Stimulated activated naive CD8-positive, alpha-beta T cell treated with anti-CD3 and anti-CD28 coated beads, Interleukin-15, Interleukin-2, amounts not matched to agents 100 ng/mL and 50 ng/mL, for 24 hours (primary cell): ENCODE measurements around the gene PABPN1L.

Experiments
- H3K27ac Mint-ChIP-seq: one replicate; pipeline ENCODE4 v1.8.0; 2021; ENCODE audit warnings: mild to moderate bottlenecking, mixed read lengths
- H3K27me3 Mint-ChIP-seq: one replicate; pipeline ENCODE4 v1.8.0; 2021; ENCODE audit warnings: mixed read lengths
- H3K36me3 Mint-ChIP-seq: one replicate; pipeline ENCODE4 v1.8.0; 2021; ENCODE audit warnings: low read depth, mixed read lengths
- H3K4me1 Mint-ChIP-seq: one replicate; pipeline ENCODE4 v1.8.0; 2021; ENCODE audit warnings: low read depth, mixed read lengths
- H3K4me3 Mint-ChIP-seq: one replicate; pipeline ENCODE4 v1.8.0; 2021; ENCODE audit warnings: mild to moderate bottlenecking, mixed read lengths
- H3K9me3 Mint-ChIP-seq: one replicate; pipeline ENCODE4 v1.8.0; 2021; ENCODE audit warnings: mixed read lengths

PABPN1L gene, protein sequence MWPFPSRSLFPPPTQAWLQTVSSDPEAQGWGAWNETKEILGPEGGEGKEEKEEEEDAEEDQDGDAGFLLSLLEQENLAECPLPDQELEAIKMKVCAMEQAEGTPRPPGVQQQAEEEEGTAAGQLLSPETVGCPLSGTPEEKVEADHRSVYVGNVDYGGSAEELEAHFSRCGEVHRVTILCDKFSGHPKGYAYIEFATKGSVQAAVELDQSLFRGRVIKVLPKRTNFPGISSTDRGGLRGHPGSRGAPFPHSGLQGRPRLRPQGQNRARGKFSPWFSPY

DNA sequence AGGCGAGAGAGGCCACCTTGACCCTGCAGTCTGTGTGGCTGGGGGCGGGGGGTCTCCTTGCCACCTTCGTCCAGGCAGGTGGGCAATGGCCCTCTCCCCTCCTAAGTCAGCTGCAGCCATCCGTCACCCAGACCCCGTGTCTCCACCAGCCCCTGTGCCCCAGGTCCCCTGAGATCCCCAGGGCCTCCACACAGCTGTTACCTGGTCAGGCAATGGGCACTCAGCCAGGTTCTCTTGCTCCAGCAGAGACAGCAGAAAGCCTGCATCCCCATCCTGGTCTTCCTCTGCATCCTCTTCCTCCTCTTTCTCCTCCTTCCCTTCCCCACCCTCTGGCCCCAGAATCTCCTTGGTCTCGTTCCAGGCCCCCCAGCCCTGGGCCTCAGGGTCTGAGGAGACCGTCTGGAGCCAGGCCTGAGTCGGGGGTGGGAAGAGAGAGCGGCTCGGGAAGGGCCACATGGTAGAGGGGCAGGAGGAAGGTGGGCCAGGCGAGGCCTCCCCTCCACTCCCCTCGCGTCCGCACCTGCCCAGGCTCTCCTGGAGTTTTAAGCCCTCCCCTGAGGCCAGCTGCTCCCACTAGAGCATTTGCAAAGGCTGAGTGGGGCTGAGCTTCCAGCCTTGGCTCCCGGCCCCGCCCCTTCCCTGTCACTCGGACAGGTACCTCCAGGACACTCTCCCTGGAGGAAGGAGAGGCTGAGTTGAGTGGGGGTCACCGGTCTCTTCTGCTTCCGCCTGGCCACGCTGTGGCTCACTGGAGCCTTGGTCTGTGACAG, at the start of gene PABPN1L:
Gene PABPN1L, minus strand, starts transcription at position 510 of the 770 bp plus-strand sequence. Its CDS starts 54 bp downstream, at position 456.
- peaks cover 9% of the 10 kb centered on the region for H3K27me3 Mint-ChIP-seq
- H3K4me1 Mint-ChIP-seq = no peaks in the 10 kb centered on the region
- H3K27ac Mint-ChIP-seq = no peak within 1 kb of the TSS
- H3K4me3 Mint-ChIP-seq = no peak within 1 kb of the TSS
- H3K36me3 Mint-ChIP-seq = peaks cover 3% of the 10 kb centered on the region
- H3K9me3 Mint-ChIP-seq = no peaks in the 10 kb centered on the region

DNA sequence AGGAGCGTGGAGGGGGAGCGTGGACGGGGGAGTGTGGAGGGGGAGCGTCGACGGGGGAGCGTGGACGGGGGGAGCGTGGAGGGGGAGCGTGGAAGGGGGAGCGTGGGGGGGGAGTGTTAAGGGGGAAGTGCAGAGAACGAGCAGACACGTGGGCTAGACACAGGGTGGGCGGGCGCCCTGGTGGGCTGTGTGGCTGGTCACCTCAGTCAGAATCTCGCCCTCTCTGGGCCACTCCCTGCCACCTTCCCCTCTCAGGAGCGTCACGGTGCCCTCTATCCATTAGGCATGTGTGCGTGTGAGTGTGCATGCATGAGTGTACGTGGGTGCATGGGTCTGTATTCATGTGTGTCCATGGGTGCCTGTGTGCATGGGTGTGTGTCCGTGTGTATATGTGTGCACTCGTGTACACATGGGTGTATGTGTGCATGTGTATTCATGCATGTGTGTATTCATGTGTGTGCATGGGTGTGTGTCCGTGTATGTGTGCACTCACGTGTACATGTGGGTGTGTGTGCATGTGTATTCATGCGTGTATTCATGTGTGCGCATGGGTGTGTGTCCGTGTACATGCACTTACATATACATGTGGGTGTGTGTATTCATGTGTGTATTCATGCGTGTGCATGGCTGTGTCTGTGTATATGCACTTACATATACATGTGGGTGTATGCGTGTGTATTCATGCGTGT, 49.3 kb upstream of the PABPN1L start:
- peaks cover under 1% of the 10 kb centered on the region for H3K4me1 Mint-ChIP-seq
- no peaks in the 10 kb centered on the region for H3K9me3 Mint-ChIP-seq
- no peaks in the 10 kb centered on the region for H3K36me3 Mint-ChIP-seq
- no peak overlapping the region for H3K4me3 Mint-ChIP-seq
- no peaks in the 10 kb centered on the region for H3K27me3 Mint-ChIP-seq
- no peak overlapping the region for H3K27ac Mint-ChIP-seq

DNA sequence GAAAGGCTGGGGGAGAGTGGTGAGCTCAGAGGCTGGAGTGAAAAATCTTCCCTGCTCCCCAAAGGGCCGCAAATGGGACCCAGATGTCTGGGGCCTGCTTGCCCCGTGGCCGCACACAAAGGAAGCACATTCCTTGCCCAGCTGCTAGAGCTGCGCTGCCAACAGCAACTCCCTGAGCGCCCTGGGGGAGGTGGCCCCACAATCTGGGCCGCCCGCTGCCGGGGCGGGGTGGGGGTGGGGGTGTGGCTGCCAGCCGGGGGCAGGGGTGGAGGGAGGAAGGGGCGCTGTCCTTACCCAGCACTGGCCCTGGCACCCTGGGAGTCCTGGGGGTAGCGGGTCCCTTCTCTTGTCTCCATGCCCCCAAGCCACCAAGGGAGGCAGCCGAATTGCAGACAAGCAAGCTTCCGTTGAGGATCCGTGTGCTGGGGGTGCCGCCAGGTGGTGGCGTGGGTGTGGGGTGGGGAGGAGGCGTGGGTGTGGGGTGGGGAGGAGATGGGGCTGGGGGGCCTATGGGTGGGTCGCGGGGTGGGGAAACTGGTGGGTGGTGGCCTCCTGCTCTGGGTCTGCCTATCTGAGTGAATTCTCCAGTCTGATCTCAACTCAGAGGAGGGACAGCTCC, 48.4 kb upstream of the PABPN1L start:
- H3K27me3 Mint-ChIP-seq = no peaks in the 10 kb centered on the region
- H3K27ac Mint-ChIP-seq = no peak overlapping the region
- H3K4me3 Mint-ChIP-seq = no peak overlapping the region
- no peaks in the 10 kb centered on the region for H3K36me3 Mint-ChIP-seq
- H3K4me1 Mint-ChIP-seq = no peaks in the 10 kb centered on the region
- no peaks in the 10 kb centered on the region for H3K9me3 Mint-ChIP-seq

DNA sequence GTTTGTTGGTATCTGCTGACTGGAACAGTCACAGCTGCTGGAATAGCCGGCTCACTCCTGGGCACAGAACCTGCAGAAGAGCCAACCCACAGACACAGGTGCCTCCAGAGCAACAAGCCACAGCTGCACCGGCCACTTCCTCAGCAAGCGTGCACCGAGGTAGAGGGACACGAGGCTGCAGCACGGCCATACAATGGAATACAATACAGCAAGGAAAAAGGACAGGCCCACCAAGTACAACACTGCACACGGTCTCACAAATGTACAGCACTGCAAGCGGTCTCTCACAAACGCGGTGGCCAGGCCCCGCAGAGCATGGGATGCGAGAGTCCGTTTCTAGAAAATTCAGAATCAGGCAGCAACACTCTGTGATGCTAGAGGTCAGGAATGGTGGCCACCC, 47.4 kb upstream of the PABPN1L start:
- H3K4me1 Mint-ChIP-seq = no peaks in the 10 kb centered on the region
- no peaks in the 10 kb centered on the region for H3K27me3 Mint-ChIP-seq
- H3K4me3 Mint-ChIP-seq = no peak overlapping the region
- H3K36me3 Mint-ChIP-seq = no peaks in the 10 kb centered on the region
- H3K9me3 Mint-ChIP-seq = no peaks in the 10 kb centered on the region
- H3K27ac Mint-ChIP-seq = no peak overlapping the region

DNA sequence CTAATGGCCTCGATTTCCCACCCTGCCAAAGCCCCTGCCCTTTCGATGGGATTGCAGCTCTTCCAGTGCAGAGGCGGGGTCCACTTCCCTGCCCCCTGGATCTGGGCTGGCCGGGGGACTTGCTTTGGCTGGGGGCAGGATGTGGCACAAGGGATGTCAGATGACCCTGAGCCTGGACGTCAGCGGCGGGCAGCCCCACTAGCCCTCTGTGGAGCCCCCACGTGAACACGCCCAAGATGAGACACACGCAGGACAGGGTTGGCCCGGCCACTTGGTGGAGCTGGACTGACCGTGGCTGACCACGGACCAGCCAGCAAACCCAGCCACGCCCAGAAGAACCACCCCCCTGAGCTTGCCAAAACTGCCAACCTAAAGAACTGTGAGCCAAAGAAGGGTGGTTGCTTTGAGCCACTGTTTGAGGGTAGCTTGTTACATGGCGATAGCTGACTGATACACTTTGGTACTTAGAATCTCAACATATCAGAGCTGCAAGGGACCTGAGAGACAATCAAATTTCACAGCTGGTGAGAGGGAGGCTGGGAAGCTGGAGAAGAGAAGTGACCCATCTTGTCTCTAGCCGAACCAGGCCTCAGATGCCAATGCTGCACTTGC, 46.6 kb upstream of the PABPN1L start:
- Mint-ChIP-seq H3K27ac (no peak overlapping the region), H3K4me1 (no peaks in the 10 kb centered on the region), H3K4me3 (no peak overlapping the region), H3K9me3 (no peaks in the 10 kb centered on the region), H3K27me3 (no peaks in the 10 kb centered on the region), H3K36me3 (no peaks in the 10 kb centered on the region)

DNA sequence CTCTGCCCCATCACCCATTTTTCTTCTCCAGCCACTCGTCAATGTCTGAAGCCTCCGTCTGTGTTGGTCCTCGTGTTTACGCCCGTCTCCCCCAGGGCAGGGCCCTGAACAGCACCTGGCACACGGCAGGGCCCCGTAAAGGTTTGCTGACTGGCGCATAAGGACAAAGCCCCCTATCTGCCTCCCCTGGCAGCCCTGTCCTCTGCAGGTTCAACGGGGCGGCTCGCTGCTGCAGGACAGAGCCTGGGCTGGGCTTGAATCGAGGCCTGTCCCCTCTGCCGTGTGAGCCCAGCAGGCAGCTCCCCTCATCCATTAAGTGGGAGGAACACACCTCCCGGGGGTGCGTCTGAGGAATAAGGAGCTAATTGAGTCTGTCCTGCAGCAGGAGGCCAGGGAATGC, 46.1 kb upstream of the PABPN1L start:
- Mint-ChIP-seq H3K36me3 (no peaks in the 10 kb centered on the region), H3K4me1 (no peaks in the 10 kb centered on the region), H3K4me3 (no peak overlapping the region), H3K27ac (no peak overlapping the region), H3K9me3 (no peaks in the 10 kb centered on the region), H3K27me3 (no peaks in the 10 kb centered on the region)

DNA sequence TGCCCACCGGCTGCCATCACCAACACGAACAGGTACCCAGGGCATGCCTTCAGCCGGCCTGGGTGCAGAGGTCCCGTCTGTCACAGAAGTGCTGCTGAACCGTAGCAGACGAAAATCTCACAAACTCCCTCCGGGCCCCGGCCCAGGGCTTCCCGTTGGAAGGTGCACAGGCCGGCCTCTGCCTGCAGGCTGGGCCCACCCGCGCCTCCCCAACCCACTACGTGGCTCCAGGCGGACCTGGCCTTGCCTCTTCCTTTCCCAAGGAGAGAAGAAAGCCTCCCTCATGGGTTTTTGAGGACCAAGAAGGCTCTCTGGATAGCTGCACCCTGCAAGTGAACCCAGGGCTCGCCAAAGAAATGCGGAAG, 45.5 kb upstream of the PABPN1L start:
- Mint-ChIP-seq H3K4me3 (no peak overlapping the region), H3K27me3 (no peaks in the 10 kb centered on the region), H3K9me3 (no peaks in the 10 kb centered on the region), H3K27ac (no peak overlapping the region), H3K4me1 (no peaks in the 10 kb centered on the region), H3K36me3 (no peaks in the 10 kb centered on the region)

DNA sequence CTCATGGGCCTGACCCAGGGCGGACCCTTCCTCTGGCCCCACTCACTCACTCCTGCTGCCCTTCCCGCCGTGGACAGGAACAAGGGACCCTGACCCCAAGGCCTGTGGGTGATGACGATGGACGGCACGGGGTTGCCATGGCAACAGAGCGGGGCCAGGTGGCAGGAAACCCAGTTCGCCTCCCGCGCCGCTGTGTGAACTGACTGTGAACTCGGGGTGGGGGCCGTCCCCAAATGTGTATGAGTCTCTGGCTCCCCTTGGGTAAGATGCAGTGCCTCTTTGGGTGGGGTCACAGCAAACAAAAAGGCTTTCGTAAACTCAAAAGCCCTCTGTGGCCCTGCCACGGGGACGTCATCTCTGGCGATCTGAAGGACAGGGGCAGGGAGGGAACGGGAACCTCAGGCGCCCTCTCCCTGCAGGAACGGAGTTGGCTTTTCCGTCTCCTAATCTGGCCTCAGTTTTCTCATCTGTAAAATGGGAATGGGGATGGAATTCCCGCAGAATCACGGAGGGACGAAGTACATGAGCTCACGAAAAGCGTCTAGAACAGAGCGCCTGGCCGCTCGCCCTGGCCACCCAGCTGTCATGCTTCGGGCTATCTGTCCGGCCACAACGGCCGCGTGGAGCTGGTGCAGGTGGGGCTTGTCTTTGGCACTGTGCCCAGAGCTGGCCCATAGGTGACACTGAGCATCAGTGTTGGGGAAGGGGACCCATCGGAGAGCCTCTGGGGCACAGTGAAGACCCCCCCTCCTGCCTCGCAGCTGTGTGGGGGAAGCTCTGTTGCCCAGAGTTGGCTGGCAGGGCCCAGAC, 44.9 kb upstream of the PABPN1L start:
- no peak overlapping the region for H3K4me3 Mint-ChIP-seq
- H3K36me3 Mint-ChIP-seq = no peaks in the 10 kb centered on the region
- no peaks in the 10 kb centered on the region for H3K9me3 Mint-ChIP-seq
- H3K27me3 Mint-ChIP-seq = no peaks in the 10 kb centered on the region
- H3K27ac Mint-ChIP-seq = no peak overlapping the region
- H3K4me1 Mint-ChIP-seq = no peaks in the 10 kb centered on the region

DNA sequence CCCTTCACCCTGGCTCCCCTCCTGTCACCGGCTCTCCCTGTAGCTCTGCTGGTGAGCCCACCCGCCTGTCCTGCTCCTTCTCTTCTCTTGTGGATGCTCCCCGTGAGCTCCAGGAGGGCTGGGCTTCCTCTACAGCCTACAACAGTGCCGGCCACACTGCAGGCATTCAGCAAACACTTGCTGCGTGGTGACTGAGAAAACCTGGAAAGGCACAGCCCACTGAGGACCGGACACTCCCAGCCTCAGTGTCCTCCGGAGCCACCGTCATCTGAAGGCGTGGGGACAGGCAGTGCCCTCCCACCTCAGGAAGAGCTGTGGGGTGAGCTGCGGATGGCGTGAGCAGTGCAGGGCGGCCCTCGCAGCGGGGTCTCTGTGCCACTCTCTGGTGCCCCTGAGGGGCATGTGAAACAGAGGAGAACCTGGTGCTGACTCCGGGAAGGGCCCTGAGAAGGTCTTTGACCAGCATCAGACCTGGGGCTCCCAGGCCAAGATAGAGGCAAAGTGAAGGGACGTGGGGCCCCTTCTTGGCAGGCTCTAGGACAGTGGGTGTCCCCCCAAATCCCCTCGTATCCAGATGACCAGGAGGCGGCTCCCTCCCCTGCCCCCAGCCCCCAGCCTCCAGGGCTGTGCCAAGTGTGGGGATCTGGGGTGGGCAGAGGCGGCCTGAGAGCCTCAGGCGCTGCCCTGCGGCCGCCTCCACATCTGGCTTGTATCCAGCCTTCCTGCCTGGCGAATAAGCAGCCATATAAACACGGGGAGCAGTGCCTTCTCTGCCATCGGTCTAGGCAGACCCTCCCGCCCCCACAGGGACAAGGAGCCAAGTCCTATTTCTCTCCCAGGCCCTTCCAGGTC, 44.0 kb upstream of the PABPN1L start:
- no peaks in the 10 kb centered on the region for H3K4me1 Mint-ChIP-seq
- no peaks in the 10 kb centered on the region for H3K9me3 Mint-ChIP-seq
- no peak overlapping the region for H3K4me3 Mint-ChIP-seq
- H3K36me3 Mint-ChIP-seq = no peaks in the 10 kb centered on the region
- no peak overlapping the region for H3K27ac Mint-ChIP-seq
- H3K27me3 Mint-ChIP-seq = no peaks in the 10 kb centered on the region

DNA sequence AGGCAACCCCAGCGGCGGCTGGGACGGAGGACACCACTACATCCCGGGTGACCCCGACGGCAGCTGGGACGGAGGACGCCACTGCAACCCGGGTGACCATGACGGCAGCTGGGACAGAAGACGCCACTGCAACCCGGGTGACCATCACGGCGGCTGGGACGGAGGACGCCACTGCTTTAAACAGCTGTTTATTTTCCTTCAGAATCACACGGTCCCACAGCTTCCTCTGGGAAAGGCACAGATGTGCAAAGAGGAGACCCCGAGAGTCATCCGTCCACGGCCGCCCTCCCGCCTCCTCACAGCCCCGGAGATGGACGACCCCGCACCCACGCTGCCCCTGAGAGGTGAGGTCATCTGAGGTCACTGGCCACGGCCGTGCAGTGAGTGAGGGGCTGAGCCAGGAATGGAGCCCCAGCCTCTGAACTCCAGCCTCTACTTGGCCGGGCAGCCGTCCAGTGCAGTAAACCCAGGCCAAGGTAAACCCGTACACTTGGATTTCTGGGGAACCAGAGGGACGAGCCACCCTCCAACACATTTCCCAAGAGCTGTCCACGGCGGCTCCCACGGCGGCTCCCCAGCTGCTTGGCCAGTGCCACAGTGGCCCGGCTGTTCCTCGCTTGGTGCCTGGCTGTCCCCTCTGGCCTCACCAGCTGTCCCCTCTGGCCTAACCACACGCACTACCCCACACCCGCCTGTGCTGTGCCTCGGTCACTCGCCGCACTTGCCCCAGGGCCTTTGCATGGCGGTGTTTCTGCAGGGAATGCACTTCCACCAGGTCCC, 43.2 kb upstream of the PABPN1L start:
- H3K27me3 Mint-ChIP-seq = no peaks in the 10 kb centered on the region
- no peaks in the 10 kb centered on the region for H3K4me1 Mint-ChIP-seq

DNA sequence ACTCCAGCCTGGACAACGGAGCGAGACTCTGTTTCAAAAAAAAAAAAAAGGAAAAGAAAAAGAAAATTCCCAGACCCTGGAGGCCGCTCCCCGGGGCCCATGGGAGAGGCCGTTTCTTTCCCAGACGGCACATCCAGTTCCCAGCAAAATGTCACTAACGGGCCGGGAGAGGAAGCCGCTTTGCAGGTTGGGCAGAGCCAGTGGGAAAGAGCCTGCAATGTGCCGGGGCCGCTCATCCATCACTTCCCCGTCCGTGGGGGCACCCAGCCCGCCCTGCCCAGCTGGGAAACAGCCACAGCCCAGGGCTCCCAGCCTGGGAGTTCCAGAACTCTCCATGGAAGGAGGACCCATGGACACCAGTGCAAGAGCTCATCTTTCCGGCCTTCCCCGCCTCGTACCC, 41.8 kb upstream of the PABPN1L start:
- Mint-ChIP-seq H3K4me3 (no peak overlapping the region), H3K27ac (no peak overlapping the region), H3K36me3 (no peaks in the 10 kb centered on the region), H3K4me1 (no peaks in the 10 kb centered on the region), H3K27me3 (no peaks in the 10 kb centered on the region), H3K9me3 (no peaks in the 10 kb centered on the region)

More for the DNA sequence above, 43.2 kb upstream of the PABPN1L start:
- no peak overlapping the region for H3K27ac Mint-ChIP-seq
- no peaks in the 10 kb centered on the region for H3K9me3 Mint-ChIP-seq
- no peak overlapping the region for H3K4me3 Mint-ChIP-seq
- H3K36me3 Mint-ChIP-seq = no peaks in the 10 kb centered on the region

DNA sequence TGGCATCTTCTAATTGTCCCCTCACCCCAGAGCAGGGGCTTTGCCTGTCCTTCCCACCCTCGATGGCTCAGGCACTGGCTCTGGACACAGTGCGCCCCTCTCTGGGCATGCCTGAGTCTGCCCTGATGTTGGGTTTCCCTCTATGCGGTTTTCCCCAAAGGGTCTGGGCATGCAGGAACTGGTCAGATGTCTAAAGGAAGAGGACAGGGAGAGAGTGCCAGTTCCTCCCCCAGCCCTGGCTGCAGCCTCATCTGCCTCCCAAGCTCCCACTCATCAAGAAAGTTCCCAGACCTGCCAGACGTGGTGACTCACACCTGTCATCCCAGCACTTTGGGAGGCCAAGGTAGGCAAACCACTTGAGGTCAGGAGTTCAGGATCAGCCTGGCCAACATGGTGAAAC, 41.3 kb upstream of the PABPN1L start:
- H3K27ac Mint-ChIP-seq = no peak overlapping the region
- no peak overlapping the region for H3K4me3 Mint-ChIP-seq
- H3K9me3 Mint-ChIP-seq = no peaks in the 10 kb centered on the region
- no peaks in the 10 kb centered on the region for H3K4me1 Mint-ChIP-seq
- no peaks in the 10 kb centered on the region for H3K36me3 Mint-ChIP-seq
- no peaks in the 10 kb centered on the region for H3K27me3 Mint-ChIP-seq

DNA sequence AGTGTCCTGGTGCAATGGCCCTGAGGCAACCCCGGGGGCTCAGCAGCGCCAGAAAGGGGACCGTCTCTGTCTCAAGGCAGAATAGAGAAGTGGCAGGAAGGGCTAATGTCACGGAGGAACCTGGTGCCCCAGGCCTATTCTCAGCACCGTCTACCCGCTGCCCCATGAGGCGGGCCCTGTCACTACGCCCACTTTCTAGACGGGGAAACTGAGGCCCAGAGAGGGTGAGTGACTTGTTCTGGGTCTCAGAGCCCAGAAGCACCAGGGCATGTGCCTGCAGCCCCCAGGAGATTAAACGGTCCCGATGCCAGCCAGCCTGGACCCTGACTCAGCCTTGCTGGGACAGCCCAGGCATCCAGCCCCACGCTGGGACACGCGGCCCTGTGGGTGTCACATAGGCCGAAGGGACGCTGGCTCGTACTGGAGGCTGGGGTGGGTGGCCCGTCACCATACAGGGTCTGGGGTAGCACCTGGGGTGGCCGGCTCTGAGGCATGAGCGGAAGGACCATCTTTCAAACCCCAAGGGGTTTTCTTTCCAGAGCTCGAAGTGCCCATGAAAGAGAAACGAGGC, 40.2 kb upstream of the PABPN1L start:
- Mint-ChIP-seq H3K36me3 (no peaks in the 10 kb centered on the region), H3K27me3 (no peaks in the 10 kb centered on the region), H3K4me1 (no peaks in the 10 kb centered on the region), H3K4me3 (no peak overlapping the region), H3K27ac (no peak overlapping the region), H3K9me3 (no peaks in the 10 kb centered on the region)
